ENCODE results near the gene ZCCHC4. TPM values are rescaled to one million over a fixed set of nuclear protein-coding genes. Genes with fewer than 3 reads are reported as not detected.

The ZCCHC4 gene
- total and polyA plus RNA-seq, 2 of the 8 experiments (the other 6 are each of a cell fraction or from before 2014, with no cell fraction given), result 9.8 to 12.5 TPM

- peak within 1 kb of the TSS; percentile 32; the same call in 1 of the 2 replicates for H2BK5ac ChIP-seq (ENCODE audit: low read depth, low read length)
- H3K4me3 ChIP-seq (ENCODE audit: extremely low read depth in 1 of 4, insufficient read depth in 2 of 4, low read depth in 3 of 4, low read length in 4 of 4), result peak within 1 kb of the TSS; percentile 81 to 85 (median 83)
- peak within 1 kb of the TSS; percentile 22 for H4K91ac ChIP-seq (replicated peaks; ENCODE audit: insufficient read length, low read length)
- H3K9me3 ChIP-seq (ENCODE audit: insufficient read depth in 2 of 2, low read depth in 1 of 2, low read length in 1 of 2), result no peaks in the 10 kb centered on the region
- H3K4me2 ChIP-seq (ENCODE audit: insufficient read depth in 1 of 2, low read depth in 2 of 2, low read length in 2 of 2), result peak within 1 kb of the TSS; percentile 75 to 87
- WGBS, 2 experiments (ENCODE audit: extremely low coverage in 1 of 2, insufficient coverage in 1 of 2, insufficient read length in 1 of 2, insufficient replicate concordance in 2 of 2, low coverage in 1 of 2, low lambda C conversion rate in 2 of 2, missing lambda C conversion rate in 1 of 2), result 1% methylated on average over 27 of the region's 74 CpGs; no CpG with 5 or more reads in 1 of the 2 experiments
- H3K27ac ChIP-seq (ENCODE audit: low read depth, low read length), result peak within 1 kb of the TSS; percentile 67
- H4K8ac ChIP-seq (ENCODE audit: extremely low read depth, insufficient read depth, low read length), result peak within 1 kb of the TSS; percentile 69
- no peak within 1 kb of the TSS for H3K14ac ChIP-seq (ENCODE audit: insufficient read length)
- H3K27me3 ChIP-seq (replicated peaks in 1 of 4; ENCODE audit: control insufficient read depth in 3 of 4, extremely low read depth in 1 of 4, insufficient read depth in 3 of 4, low read length in 3 of 4), result no peaks in the 10 kb centered on the region
- no peaks in the 10 kb centered on the region; the same call in 1 of the 2 replicates for H3K23me2 ChIP-seq (ENCODE audit: low read depth, low read length)
- peaks cover 14 to 27% of the 10 kb centered on the region in 2 experiments for H3K79me2 ChIP-seq (ENCODE audit: control insufficient read depth in 1 of 2, insufficient read depth in 2 of 2, low read length in 2 of 2)
- H3K23ac ChIP-seq (ENCODE audit: insufficient read length), result no peak within 1 kb of the TSS
- H3K18ac ChIP-seq (ENCODE audit: extremely low read depth, low read length), result peak within 1 kb of the TSS; percentile 71
- peak within 1 kb of the TSS; percentile 64 to 80 (median 73) for H3K9ac ChIP-seq (replicated peaks in 1 of 4; ENCODE audit: extremely low read depth in 1 of 4, low read depth in 3 of 4, low read length in 3 of 4)
- no peak within 1 kb of the TSS for H2BK120ac ChIP-seq (replicated peaks; ENCODE audit: low read depth, low read length)
- no peak within 1 kb of the TSS for H3K4ac ChIP-seq (replicated peaks; ENCODE audit: insufficient read length, low read depth, low read length)
- H4K5ac ChIP-seq (ENCODE audit: insufficient read length, low read depth, low read length), result peak within 1 kb of the TSS; percentile 53
- FAIRE-seq (no peak), DNase-seq (ENCODE audit: low read depth in 1 of 2, low spot score in 2 of 2) (peak; percentile 84 to 95)
- H2BK20ac ChIP-seq (ENCODE audit: low read length), result no peak within 1 kb of the TSS
- H2AFZ ChIP-seq (ENCODE audit: low read length), result peak within 1 kb of the TSS; percentile 75
- no peaks in the 10 kb centered on the region for H4K20me1 ChIP-seq (replicated peaks in 1 of 2; ENCODE audit: control insufficient read depth in 1 of 2, insufficient read depth in 2 of 2, low read length in 2 of 2)
- CTCF ChIA-PET (ENCODE audit: partially characterized antibody), result interaction anchor here (0.6 to 2.4 kb wide), 4 partner anchors 9 to 432 kb away, joined by 3 to 7 read pairs (median 3); no protein-coding TSS in a partner anchor
- H2BK12ac ChIP-seq (ENCODE audit: low read depth, low read length), result no peak within 1 kb of the TSS
- peaks cover 8% of the 10 kb centered on the region for H3K79me1 ChIP-seq (ENCODE audit: low read depth, low read length)
- H2BK15ac ChIP-seq (ENCODE audit: low read length), result no peak within 1 kb of the TSS
- peaks cover 5 to 17% (median 9%) of the 10 kb centered on the region in 4 experiments for H3K36me3 ChIP-seq (ENCODE audit: control insufficient read depth in 2 of 4, insufficient read depth in 4 of 4, low read length in 3 of 4)
- peak within 1 kb of the TSS; percentile 27 for H3K56ac ChIP-seq (replicated peaks; ENCODE audit: insufficient read length, low read depth, low read length)
- H3K4me1 ChIP-seq (replicated peaks in 1 of 4; ENCODE audit: control insufficient read depth in 3 of 4, insufficient read depth in 4 of 4, low read length in 3 of 4), result no peaks in the 10 kb centered on the region; a peak in 1 of 7 replicates
- POLR2A ChIA-PET (ENCODE audit: partially characterized antibody), result interaction anchor here (1.0 to 1.7 kb wide), 6 partner anchors 11 to 279 kb away, joined by 3 to 9 read pairs (median 4); partner anchors contain the start of genes SLC34A2 and ZCCHC4
- no peak within 1 kb of the TSS for H2AK5ac ChIP-seq (ENCODE audit: low read depth, low read length)
- peak; percentile 35; the same call in 1 of the 2 replicates for TF ChIP-seq EGR1 (IDR thresholded peaks at IDR 0.05; ENCODE audit: borderline replicate concordance, low read depth, low read length)
- TF ChIP-seq, protein P1, sequence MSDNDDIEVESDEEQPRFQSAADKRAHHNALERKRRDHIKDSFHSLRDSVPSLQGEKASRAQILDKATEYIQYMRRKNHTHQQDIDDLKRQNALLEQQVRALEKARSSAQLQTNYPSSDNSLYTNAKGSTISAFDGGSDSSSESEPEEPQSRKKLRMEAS (IDR thresholded peaks at IDR 0.05), result peak; percentile 43
- TF ChIP-seq CTBP2 (IDR thresholded peaks at IDR 0.05; ENCODE audit: borderline replicate concordance, insufficient read depth, insufficient read length, low read length), result peak; percentile 85
- peak; percentile 55 to 87 for TF ChIP-seq POLR2A (IDR thresholded peaks at IDR 0.05; ENCODE audit: control extremely low read depth in 1 of 2, low read depth in 2 of 2, low read length in 2 of 2)
- peak; percentile 67; the same call in 1 of the 2 replicates for TF ChIP-seq BRCA1 (IDR thresholded peaks at IDR 0.05; ENCODE audit: low read depth, low read length)
- TF ChIP-seq TAF1 (IDR thresholded peaks at IDR 0.05; ENCODE audit: low read depth, low read length), result peak; percentile 86
- peak; percentile 81; the same call in 1 of the 2 replicates for TF ChIP-seq RBBP5 (IDR thresholded peaks at IDR 0.05; ENCODE audit: borderline replicate concordance, low read depth, low read length)
- TF ChIP-seq YY1 (IDR thresholded peaks at IDR 0.05; ENCODE audit: low read depth, low read length), result peak; percentile 11; the same call in 1 of the 2 replicates
- TF ChIP-seq PHF8 (conservative IDR thresholded peaks at IDR 0.05; ENCODE audit: low read depth, low read length), result peak; percentile 89
- TF ChIP-seq SIX5 (IDR thresholded peaks at IDR 0.05; ENCODE audit: low read depth, low read length), result no peak
These were observed 64.4 kb downstream of the ZCCHC4 start, which contains the start of gene ANAPC4 for GRCh38 chr4:25376754-25377571. ANAPC4 (plus strand) TSS chr4:25377263; CDS start chr4:25377428, 165 bp downstream.
